ENCODE data around the gene CEACAM5. TPM values are rescaled to one million over a fixed set of nuclear protein-coding genes. Genes with fewer than 3 reads are reported as not detected.

Gene CEACAM5
- total and polyA plus RNA-seq, 2 of the 4 experiments (the other 2 are of a cell fraction) = not detected

GRCh38 chr19:41739361-41739760 lies 30.9 kb downstream of the CEACAM5 start:
- CTCF ChIA-PET = no interaction called here
- Histone ChIP-seq H2AFZ (replicated peaks; ENCODE audit: low read length, poor library complexity) (no peak overlapping the region), H3K18ac (ENCODE audit: low read depth, low read length) (no peak overlapping the region), H3K23ac (ENCODE audit: low read depth, low read length) (no peak overlapping the region), H3K9ac (ENCODE audit: low read depth, low read length) (no peak overlapping the region), H2AK9ac (replicated peaks; ENCODE audit: low read depth, low read length, poor library complexity) (no peak overlapping the region), H3K4me3 (ENCODE audit: insufficient read depth, low read depth, low read length) (no peak overlapping the region), H4K8ac (ENCODE audit: low read depth in 2 of 2, low read length in 2 of 2) (no peak overlapping the region), H3K79me1 (ENCODE audit: low read depth in 1 of 2, low read length in 2 of 2) (no peaks in the 10 kb centered on the region), H3K56ac (ENCODE audit: extremely low read depth, insufficient read depth, low read length) (no peak overlapping the region), H3K14ac (replicated peaks; ENCODE audit: low read depth, low read length) (no peak overlapping the region), H4K91ac (ENCODE audit: insufficient read depth, low read depth, low read length) (no peak overlapping the region), H3K27ac (ENCODE audit: insufficient read depth, low read length) (no peak overlapping the region), H4K20me1 (ENCODE audit: insufficient read depth, low read length) (no peaks in the 10 kb centered on the region), H4K5ac (ENCODE audit: low read depth, low read length) (no peak overlapping the region), H2BK120ac (ENCODE audit: low read depth, low read length) (no peak overlapping the region), H3K27me3 (ENCODE audit: control insufficient read depth, insufficient read depth, low read length) (peaks cover 3% of the 10 kb centered on the region), H3K9me3 (ENCODE audit: control insufficient read depth, insufficient read depth, low read length) (no peaks in the 10 kb centered on the region), H2BK20ac (ENCODE audit: low read depth, low read length) (no peak overlapping the region), H3K36me3 (ENCODE audit: control insufficient read depth, insufficient read depth, low read length) (no peaks in the 10 kb centered on the region), H3K4ac (ENCODE audit: low read depth, low read length) (no peak overlapping the region), H3K4me1 (ENCODE audit: control insufficient read depth, insufficient read depth, low read length) (no peaks in the 10 kb centered on the region), H3K9me1 (ENCODE audit: insufficient read depth, low read length) (no peaks in the 10 kb centered on the region), H2BK15ac (ENCODE audit: low read depth, low read length) (no peak overlapping the region), H3K4me2 (ENCODE audit: low read depth, low read length) (no peak overlapping the region), H2AK5ac (ENCODE audit: low read depth, low read length) (no peak overlapping the region), H2BK5ac (ENCODE audit: low read depth, low read length, poor library complexity, severe bottlenecking) (no peak overlapping the region)
- intact Hi-C loops (cut with micrococcal nuclease) = no loop called here
- no CpG with 5 or more reads among the region's 3 CpGs for WGBS, 2 experiments (ENCODE audit: extremely low coverage in 2 of 2, insufficient read length in 1 of 2)
- DNase-seq (no peak), ATAC-seq (ENCODE audit: low read depth) (no peak)
- TF ChIP-seq RFX5 (IDR thresholded peaks at IDR 0.05; ENCODE audit: low read depth, low read length) = no peak
- no peak for TF ChIP-seq CTCF (conservative IDR thresholded peaks at IDR 0.05; ENCODE audit: low read depth, low read length)
- no peak for TF ChIP-seq CEBPB (IDR thresholded peaks at IDR 0.05; ENCODE audit: low read depth, low read length)
- no peak for TF ChIP-seq BHLHE40 (IDR thresholded peaks at IDR 0.05; ENCODE audit: low read depth, low read length)
- no peak for TF ChIP-seq USF2 (IDR thresholded peaks at IDR 0.05; ENCODE audit: low read depth, low read length)
- no peak for TF ChIP-seq ELK1 (IDR thresholded peaks at IDR 0.05; ENCODE audit: borderline replicate concordance, low read depth, low read length)
- dilution Hi-C loops (cut with HindIII; ENCODE audit: low sequenced_read_pairs, unreplicated experiment) = no loop called here
- BruUV-seq (replicated peaks) = no TSS peak
- in situ Hi-C loops (cut with MboI; ENCODE audit: low sequenced_read_pairs) = no loop called here
- POLR2A ChIA-PET (ENCODE audit: unreplicated experiment) = no interaction called here

Data from IMR-90 (cell line).